ENCODE data around the gene METTL2A.
"Not testable (repeated sequence)": the region's sequence is repeated elsewhere in the genome, so short reads cannot be mapped to it uniquely, and the experiment has no call there.

GRCh38 chr17:62423647-62424461 is at the start of gene METTL2A:
- TF ChIP-seq CTCF (IDR thresholded peaks at IDR 0.05; ENCODE audit: insufficient read depth, low read length, poor library complexity, severe bottlenecking): peak; percentile 33
- not testable (repeated sequence) for TF ChIP-seq EZH2phosphoT487 (conservative IDR thresholded peaks at IDR 0.05; ENCODE audit: low read length)

Measured in SU-DHL-6 (cell line).